Gastroesophageal sphincter (tissue), 4 donors: ENCODE results near the gene LRRC26. TPM values are rescaled to one million over a fixed set of nuclear protein-coding genes. Genes with fewer than 3 reads are reported as not detected.
A peak's percentile ranks its signal among the peaks of the same experiment; 100 is the strongest.
"Not testable (repeated sequence)": the region's sequence is repeated elsewhere in the genome, so short reads cannot be mapped to it uniquely, and the experiment has no call there.

Experiments
- ATAC-seq: fragments of 150-250 bp; one replicate; pipeline ENCODE4 v1.9.1; 2016; ENCODE audit warnings: mild to moderate bottlenecking, moderate library complexity
- H3K27ac ChIP-seq, 4 donors: fragments of 200-600 bp; sonication (generic) in 3 of 4; 1 replicate in 3 of 4; 2 replicates in 1 of 4; pipeline ENCODE4 v1.5.1; 2016 to 2019
- H3K27me3 ChIP-seq: fragments of 200-600 bp; sonication (generic); one replicate; pipeline ENCODE4 v1.5.1; 2019
- H3K36me3 ChIP-seq, 2 donors: fragments of 200-600 bp; sonication (generic); one replicate each; pipeline ENCODE4 v1.5.1; 2019; ENCODE audit warnings: control low read depth in 1 of 2
- H3K4me1 ChIP-seq, 3 donors: fragments of 200-600 bp; sonication (generic); 1 replicate in 2 of 3; 2 replicates in 1 of 3; pipeline ENCODE4 v1.5.1; 2016 to 2019; ENCODE audit warnings: control low read depth in 2 of 3
- H3K4me3 ChIP-seq, 2 donors: fragments of 200-600 bp; sonication (generic); one replicate each; pipeline ENCODE4 v1.5.1; 2019; ENCODE audit warnings: mild to moderate bottlenecking in 1 of 2, moderate library complexity in 1 of 2
- H3K9me3 ChIP-seq, 3 donors: fragments of 200-600 bp; sonication (generic); one replicate each; pipeline ENCODE4 v1.5.1; 2017 to 2019; ENCODE audit warnings: control low read depth in 2 of 3
- EP300 ChIP-seq: sonication (generic); formaldehyde crosslinking; IDR thresholded peaks from one replicate; pipeline ENCODE4 v1.6.1; 2017; ENCODE audit warnings: antibody characterized with exemption, mild to moderate bottlenecking
- POLR2A ChIP-seq, 2 donors: fragments of 450-650 bp; IDR thresholded peaks; one replicate each; pipeline ENCODE4 v1.6.1; 2017; ENCODE audit warnings: antibody characterized with exemption in 2 of 2, mild to moderate bottlenecking in 2 of 2, moderate library complexity in 1 of 2
- POLR2AphosphoS5 ChIP-seq: sonication (generic); formaldehyde crosslinking; IDR thresholded peaks from one replicate; pipeline ENCODE4 v1.6.1; 2017; ENCODE audit warnings: antibody characterized with exemption
- WGBS, 2 donors: methylation state at CpG; one replicate each; pipeline ENCODE4 v1.1.5; 2018; ENCODE audit warnings: low coverage in 1 of 2; 5-methylcytosine and 5-hydroxymethylcytosine counted together
- total RNA-seq, 4 donors: library from RNA; depleted of rRNA; stranded (reverse); fragments of >200 nt; gene quantifications; one replicate each; pipeline ENCODE4 v1.1.0, GENCODE V29; 2016
- TF ChIP-seq, protein P1 (sequence below), 4 experiments: fragments of 200-600 bp in 2 of 4; fragments of 450-650 bp in 2 of 4; sonication (generic) in 1 of 4; IDR thresholded peaks; one replicate each; pipeline ENCODE4 v1.5.1; 2017 to 2019; ENCODE audit warnings: antibody characterized with exemption in 4 of 4, mild to moderate bottlenecking in 2 of 4, moderate library complexity in 2 of 4

LRRC26 gene
- total RNA-seq, 4 donors from 2014 or later = 7.7 TPM; not detected in 3

DNA sequence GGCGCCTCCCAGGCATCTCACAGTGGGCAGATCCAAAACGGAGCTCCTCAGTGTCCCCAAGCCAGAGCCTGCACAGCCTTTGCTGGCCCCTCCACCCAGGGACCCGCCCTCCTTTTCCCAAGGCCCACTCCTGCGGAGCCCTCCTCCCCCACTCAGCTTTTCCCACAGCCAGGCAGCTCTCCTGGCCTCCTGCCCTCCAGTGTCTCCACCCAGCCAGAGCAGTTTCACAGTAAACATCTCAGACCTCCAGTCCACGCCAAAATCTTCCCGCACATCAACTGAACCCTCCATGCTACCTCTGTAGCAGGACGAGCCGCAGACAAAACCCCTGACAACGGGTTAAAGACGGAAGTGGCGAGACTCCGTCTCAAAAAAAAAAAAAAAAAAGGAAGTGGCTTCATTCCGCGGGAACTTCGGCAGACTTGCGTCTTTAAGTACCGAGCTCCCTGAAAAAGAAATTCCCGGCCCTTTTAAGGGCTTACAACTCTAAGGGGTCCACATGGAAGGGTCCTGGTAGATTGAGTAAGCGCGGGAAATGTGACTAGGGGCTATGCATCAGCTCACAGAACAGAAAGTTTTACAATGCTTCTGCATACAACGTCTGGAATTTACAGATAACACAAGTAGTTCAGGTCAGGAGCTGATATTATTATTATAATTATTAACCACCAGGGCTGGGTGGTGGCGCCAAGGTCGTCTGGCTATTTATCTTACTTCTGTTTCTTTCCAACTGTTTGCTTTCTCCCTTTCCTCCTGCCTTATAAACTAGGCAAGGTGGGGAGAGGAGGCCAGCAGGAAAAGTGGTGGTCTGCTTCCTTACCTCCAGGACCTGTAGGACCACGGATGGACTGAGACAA, 42.3 kb downstream of the LRRC26 start:
- Histone ChIP-seq H3K4me1 (peaks cover 0 to 38% (median 12%) of the 10 kb centered on the region in 3 donors), H3K36me3 (no peaks in the 10 kb centered on the region), H3K9me3 (peaks cover 0 to 19% (median 0%) of the 10 kb centered on the region in 3 donors), H3K27me3 (peaks cover 24% of the 10 kb centered on the region), H3K27ac (peak overlapping the region in 2 of 4 donors; percentile 37 to 46), H3K4me3 (peak overlapping the region in 1 of 2 donors; percentile 21)
- no peak for ATAC-seq
- TF ChIP-seq, protein P1, sequence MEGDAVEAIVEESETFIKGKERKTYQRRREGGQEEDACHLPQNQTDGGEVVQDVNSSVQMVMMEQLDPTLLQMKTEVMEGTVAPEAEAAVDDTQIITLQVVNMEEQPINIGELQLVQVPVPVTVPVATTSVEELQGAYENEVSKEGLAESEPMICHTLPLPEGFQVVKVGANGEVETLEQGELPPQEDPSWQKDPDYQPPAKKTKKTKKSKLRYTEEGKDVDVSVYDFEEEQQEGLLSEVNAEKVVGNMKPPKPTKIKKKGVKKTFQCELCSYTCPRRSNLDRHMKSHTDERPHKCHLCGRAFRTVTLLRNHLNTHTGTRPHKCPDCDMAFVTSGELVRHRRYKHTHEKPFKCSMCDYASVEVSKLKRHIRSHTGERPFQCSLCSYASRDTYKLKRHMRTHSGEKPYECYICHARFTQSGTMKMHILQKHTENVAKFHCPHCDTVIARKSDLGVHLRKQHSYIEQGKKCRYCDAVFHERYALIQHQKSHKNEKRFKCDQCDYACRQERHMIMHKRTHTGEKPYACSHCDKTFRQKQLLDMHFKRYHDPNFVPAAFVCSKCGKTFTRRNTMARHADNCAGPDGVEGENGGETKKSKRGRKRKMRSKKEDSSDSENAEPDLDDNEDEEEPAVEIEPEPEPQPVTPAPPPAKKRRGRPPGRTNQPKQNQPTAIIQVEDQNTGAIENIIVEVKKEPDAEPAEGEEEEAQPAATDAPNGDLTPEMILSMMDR (IDR thresholded peaks at IDR 0.05) = no peak
- TF ChIP-seq POLR2AphosphoS5 (no peak), POLR2A (IDR thresholded peaks at IDR 0.05) (no peak), EP300 (no peak)
- 42 to 63% methylated on average over 13 to 19 of the region's 24 CpGs for WGBS, 2 donors

DNA sequence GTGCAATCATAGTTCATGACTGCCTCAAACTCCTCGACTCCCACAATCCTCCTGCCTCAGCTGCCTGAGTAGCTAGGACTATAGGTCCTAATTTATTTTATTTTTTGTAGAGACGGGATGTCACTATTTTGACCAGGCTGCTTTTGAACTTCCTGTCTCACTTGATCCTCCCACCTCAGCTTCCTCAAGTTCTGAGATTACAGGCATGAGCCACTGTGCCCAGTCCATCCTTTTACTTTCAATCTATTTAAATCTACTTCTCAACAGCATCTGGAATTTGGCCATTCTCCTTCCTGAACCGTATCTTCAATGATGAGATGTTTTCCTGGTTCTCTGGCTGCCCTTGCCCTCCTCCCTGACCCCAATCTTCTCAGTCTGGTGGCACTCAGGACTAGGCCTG, 43.1 kb downstream of the LRRC26 start:
- 51 to 53% methylated on average over 2 to 3 of the region's 3 CpGs for WGBS, 2 donors
- TF ChIP-seq POLR2A (IDR thresholded peaks at IDR 0.05) (no peak), POLR2AphosphoS5 (no peak), EP300 (no peak)
- TF ChIP-seq, protein P1 (IDR thresholded peaks at IDR 0.05) = no peak
- H3K9me3 ChIP-seq = peaks cover 0 to 16% (median 0%) of the 10 kb centered on the region in 3 donors
- no peaks in the 10 kb centered on the region for H3K36me3 ChIP-seq
- peak overlapping the region in 1 of 4 donors; percentile 46 for H3K27ac ChIP-seq
- H3K4me3 ChIP-seq = peak overlapping the region in 1 of 2 donors; percentile 21
- no peak for ATAC-seq
- peaks cover 17% of the 10 kb centered on the region for H3K27me3 ChIP-seq
- peaks cover 0 to 38% (median 12%) of the 10 kb centered on the region in 3 donors for H3K4me1 ChIP-seq

DNA sequence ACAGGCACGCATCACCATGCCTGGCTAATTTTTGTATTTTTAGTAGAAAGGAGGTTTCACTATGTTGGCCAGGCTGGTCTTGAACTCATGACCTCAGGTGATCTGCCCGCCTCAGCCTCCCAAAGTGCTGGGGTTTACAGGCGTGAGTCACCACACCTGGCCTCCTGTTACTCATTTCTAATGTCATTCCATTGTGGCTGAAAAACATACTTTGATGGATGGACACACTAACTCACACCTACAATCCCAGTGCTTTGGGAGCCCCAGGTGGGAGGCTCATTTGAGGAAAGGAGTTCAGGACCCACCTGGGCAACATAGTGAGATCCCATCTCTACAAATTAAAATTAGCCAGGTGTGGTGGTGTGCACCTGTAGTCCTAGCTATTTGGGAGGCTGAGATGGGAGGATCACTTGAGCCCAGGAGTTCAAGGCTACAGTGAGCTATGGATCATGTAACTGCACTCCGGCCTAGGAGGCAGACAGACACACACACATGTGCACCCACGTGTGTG, 45.8 kb downstream of the LRRC26 start:
- H3K27me3 ChIP-seq, H3K4me3 ChIP-seq: not testable (repeated sequence)

DNA sequence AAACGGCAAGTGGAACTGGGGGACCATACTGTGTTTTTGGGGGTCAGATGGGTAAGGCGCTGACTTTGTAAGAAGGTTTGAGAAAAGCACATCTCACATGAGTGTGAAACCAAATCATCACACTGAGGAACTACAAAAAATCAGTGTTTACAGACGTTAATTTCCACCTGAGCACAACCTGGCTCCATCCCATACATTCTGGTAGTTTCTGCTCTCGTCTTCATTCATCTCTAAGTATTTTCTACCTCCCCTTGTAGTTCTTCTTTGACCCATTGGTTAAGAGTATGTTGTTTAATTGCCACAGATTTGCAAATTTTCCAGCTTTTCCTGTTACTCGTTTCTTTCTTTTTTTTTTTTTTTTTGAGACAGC, 46.4 kb downstream of the LRRC26 start:
- no peaks in the 10 kb centered on the region for H3K36me3 ChIP-seq
- peaks cover 0 to 18% (median 8%) of the 10 kb centered on the region in 3 donors for H3K4me1 ChIP-seq
- no peaks in the 10 kb centered on the region for H3K27me3 ChIP-seq
- no peak for ATAC-seq
- TF ChIP-seq POLR2A (IDR thresholded peaks at IDR 0.05) (no peak), EP300 (no peak), POLR2AphosphoS5 (no peak)
- TF ChIP-seq, protein P1 (IDR thresholded peaks at IDR 0.05) = no peak
- no peak overlapping the region for H3K4me3 ChIP-seq
- H3K9me3 ChIP-seq = no peaks in the 10 kb centered on the region
- 77 to 78% methylated on average over 3 to 5 of the region's 5 CpGs for WGBS, 2 donors
- H3K27ac ChIP-seq = no peak overlapping the region

More for the DNA sequence above, 45.8 kb downstream of the LRRC26 start:
- peaks cover 0 to 23% (median 12%) of the 10 kb centered on the region in 3 donors for H3K4me1 ChIP-seq
- ATAC-seq, H3K27ac ChIP-seq, H3K9me3 ChIP-seq, H3K36me3 ChIP-seq: not testable (repeated sequence)
- 90% methylated on average over 4 of the region's 5 CpGs; no CpG with 5 or more reads in 1 of the 2 donors for WGBS, 2 donors

DNA sequence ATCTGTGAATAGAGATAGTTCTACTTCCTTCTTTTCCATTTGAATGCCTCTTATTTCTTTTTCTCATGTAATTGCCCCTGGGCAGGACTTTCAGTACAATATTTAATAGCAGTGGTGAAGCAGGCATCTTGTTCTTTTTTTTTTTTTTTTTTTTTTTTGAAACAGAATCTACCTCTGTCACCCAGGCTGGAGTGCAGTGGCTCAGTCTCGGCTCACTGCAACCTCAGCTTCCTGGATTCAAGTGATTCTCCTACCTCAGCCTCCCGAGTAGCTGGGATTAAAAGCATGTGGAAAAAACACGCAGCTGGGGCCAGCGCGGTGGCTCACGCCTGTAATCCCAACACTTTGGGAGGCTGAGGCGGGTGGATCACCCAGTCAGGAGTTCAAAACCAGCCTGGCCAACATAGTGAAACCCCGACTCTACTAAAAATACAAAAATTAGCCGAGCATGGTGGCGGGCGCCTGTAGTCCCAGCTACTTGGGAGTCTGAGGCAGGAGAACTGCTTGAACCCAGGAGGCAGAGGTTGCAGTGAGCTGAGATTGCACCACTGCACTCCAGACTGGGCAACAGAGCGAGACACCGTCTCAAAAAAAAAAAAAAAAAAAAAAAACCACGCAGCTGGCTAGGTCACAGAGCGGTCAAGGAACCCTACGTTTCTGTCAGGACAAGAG, 46.9 kb downstream of the LRRC26 start:
- ATAC-seq, H3K27ac ChIP-seq, H3K27me3 ChIP-seq, H3K36me3 ChIP-seq, H3K4me3 ChIP-seq, H3K9me3 ChIP-seq: not testable (repeated sequence)
- 71% methylated on average over 4 of the region's 16 CpGs; no CpG with 5 or more reads in 1 of the 2 donors for WGBS, 2 donors
- H3K4me1 ChIP-seq = peaks cover 0 to 13% (median 3%) of the 10 kb centered on the region in 3 donors

DNA sequence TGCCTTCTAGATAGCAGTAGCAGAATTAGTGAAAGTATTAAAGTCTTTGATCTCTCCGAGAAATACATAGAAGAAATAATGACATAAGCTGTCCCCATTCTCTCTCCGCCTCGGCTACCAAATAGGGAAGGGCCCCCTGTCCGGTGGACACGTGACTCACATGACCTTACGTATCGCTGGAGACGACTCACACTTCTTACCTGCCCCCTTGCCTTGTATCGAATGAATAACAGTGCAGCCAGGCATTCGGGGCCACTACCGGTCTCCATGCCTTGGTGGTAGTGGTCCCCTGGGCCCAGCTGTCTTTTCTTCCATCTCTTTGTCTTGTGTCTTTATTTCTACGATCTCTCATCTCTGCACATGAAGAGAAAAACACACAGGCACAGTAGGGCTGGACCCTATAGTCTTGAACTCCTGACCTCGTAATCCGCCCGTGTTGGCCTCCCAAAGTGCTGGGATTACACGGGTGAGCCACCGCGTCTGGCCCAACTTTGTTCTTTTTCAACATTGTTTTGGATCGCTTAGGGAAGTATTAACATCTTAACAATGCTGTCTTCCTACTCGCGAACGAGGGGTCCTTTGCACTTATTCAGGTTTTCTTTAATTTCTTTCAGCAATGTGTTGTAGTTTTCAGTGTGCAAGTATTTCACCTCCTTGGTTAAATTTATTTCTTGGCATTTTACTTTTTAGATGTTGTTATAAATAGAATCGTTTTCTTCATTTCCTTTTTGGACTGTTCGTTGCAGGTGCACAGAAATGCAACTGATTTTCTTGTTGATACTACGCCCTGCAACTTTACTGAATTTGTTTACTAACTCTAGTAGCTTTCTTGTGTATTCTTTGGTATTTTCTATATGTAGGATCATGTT, 47.7 kb downstream of the LRRC26 start:
- H3K36me3 ChIP-seq, H3K4me1 ChIP-seq, H3K9me3 ChIP-seq, H3K4me3 ChIP-seq, H3K27ac ChIP-seq, ATAC-seq, H3K27me3 ChIP-seq: not testable (repeated sequence)
- 72% methylated on average over 13 of the region's 25 CpGs for WGBS, 2 donors
